Adrenal gland (tissue), 5 donors: ENCODE measurements around the gene CTBP2.

Source experiments
- POLR2A ChIP-seq, 2 donors: fragments of 450-650 bp; IDR thresholded peaks; one replicate each; pipeline ENCODE4 v1.6.1; 2017; ENCODE audit warnings: antibody characterized with exemption in 2 of 2, mild to moderate bottlenecking in 2 of 2, moderate library complexity in 1 of 2
- TF ChIP-seq, protein P1 (sequence below), 6 experiments: fragments of 450-650 bp in 4 of 6; fragments of 200-600 bp in 2 of 6; sonication (generic) in 1 of 6; IDR thresholded peaks; 1 replicate in 5 of 6; 2 replicates in 1 of 6; pipeline versions ENCODE4 v1.5.1 to v1.8.0; 2016 to 2021; ENCODE audit warnings: antibody characterized with exemption in 6 of 6, mild to moderate bottlenecking in 2 of 6, moderate library complexity in 1 of 6
- donor health status: DM: no; HTN: no; CAD: no.

DNA sequence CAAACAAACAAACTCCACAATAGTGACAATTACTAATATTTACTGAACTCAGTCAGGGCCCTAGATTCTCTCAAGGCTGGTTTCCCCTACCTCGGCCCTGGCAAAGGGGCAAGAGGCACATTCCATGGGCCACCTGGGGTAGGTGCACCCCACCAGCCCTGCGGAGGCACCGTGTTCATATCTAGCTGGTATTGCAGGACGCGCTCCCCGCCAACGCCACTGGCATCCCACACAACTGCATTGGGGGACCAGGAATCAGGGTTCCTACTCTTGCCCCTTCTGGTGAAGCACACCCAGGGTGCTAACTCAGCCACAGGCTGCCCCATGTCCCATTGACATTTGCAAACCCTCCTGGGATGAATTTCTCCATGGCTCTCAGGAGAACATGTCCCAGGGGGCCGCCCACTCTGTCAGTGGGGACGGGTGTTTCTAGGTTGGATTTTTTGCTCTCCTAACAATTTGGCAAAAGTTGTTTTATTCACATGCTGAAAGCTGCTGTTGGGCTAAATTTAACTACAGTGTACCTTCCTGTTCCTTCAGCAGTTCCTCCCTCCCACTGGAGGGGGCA is 141.7 kb downstream of the CTBP2 start:
- TF ChIP-seq, protein P1, sequence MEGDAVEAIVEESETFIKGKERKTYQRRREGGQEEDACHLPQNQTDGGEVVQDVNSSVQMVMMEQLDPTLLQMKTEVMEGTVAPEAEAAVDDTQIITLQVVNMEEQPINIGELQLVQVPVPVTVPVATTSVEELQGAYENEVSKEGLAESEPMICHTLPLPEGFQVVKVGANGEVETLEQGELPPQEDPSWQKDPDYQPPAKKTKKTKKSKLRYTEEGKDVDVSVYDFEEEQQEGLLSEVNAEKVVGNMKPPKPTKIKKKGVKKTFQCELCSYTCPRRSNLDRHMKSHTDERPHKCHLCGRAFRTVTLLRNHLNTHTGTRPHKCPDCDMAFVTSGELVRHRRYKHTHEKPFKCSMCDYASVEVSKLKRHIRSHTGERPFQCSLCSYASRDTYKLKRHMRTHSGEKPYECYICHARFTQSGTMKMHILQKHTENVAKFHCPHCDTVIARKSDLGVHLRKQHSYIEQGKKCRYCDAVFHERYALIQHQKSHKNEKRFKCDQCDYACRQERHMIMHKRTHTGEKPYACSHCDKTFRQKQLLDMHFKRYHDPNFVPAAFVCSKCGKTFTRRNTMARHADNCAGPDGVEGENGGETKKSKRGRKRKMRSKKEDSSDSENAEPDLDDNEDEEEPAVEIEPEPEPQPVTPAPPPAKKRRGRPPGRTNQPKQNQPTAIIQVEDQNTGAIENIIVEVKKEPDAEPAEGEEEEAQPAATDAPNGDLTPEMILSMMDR (IDR thresholded peaks at IDR 0.05) = no peak
- TF ChIP-seq POLR2A (IDR thresholded peaks at IDR 0.05) = no peak
